MM.1S (cell line): ENCODE measurements around the gene AK4.

Experiments
- EZH2 ChIP-seq: fragments of 300-600 bp; sonication (generic); optimal IDR thresholded peaks from 2 replicates; pipeline ENCODE3; 2017; ENCODE audit warnings: low read depth, mild to moderate bottlenecking, antibody characterized with exemption, low read length, mixed read lengths
- EZH2phosphoT487 ChIP-seq: fragments of 300-600 bp; sonication (generic); IDR thresholded peaks from 2 replicates; pipeline ENCODE4 v1.6.1; 2018; ENCODE audit warnings: antibody characterized with exemption, low read length
- TF ChIP-seq, protein P1 (sequence below): fragments of 300-600 bp; sonication (generic); IDR thresholded peaks from 2 replicates; pipeline ENCODE4 v1.5.1; 2016; ENCODE audit warnings: antibody characterized with exemption, low read length, mixed read lengths

DNA sequence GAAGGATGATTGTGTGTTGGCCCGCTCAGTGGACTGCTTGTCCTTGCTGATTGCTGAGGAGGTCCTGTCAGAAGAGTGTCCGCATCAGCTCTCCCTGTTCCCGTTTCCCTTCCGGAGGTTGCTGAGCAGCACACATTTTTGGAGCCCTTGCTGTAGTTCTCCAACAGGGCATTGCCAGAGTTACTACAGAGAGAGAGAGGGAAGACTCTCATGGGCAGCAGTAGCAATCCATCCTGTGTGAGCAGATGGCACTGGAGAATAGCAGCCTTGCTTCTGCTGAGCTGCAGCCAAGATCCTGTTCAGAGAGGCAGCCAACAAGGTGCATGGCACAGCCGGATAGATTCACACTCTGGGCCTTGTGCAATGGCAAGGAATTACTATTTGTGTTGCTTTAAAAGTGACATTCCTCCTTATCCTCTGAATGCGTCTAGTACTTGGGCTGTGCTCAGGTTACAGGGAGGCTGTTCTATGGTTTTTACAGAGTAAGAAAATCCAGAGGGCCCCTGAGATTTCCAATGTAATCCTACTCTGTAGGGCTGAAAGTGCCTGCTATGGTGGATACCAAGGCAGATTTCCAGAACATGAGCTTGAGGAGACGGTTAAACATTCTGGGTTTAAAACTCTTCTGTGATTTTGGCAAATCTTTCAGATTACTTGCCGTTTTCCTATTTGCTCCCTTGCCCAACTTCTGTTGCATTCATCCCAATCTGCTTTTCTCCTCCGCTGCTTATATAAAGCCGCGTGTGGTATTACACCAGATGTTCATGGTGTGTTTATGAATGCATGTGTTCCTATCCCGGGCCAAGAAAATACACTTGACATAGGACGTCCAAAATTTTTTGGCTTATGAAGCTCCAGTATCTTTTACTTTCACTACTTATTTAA lies 27.4 kb downstream of the AK4 start:
- TF ChIP-seq EZH2 (no peak), EZH2phosphoT487 (no peak)
- TF ChIP-seq, protein P1, sequence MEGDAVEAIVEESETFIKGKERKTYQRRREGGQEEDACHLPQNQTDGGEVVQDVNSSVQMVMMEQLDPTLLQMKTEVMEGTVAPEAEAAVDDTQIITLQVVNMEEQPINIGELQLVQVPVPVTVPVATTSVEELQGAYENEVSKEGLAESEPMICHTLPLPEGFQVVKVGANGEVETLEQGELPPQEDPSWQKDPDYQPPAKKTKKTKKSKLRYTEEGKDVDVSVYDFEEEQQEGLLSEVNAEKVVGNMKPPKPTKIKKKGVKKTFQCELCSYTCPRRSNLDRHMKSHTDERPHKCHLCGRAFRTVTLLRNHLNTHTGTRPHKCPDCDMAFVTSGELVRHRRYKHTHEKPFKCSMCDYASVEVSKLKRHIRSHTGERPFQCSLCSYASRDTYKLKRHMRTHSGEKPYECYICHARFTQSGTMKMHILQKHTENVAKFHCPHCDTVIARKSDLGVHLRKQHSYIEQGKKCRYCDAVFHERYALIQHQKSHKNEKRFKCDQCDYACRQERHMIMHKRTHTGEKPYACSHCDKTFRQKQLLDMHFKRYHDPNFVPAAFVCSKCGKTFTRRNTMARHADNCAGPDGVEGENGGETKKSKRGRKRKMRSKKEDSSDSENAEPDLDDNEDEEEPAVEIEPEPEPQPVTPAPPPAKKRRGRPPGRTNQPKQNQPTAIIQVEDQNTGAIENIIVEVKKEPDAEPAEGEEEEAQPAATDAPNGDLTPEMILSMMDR = no peak
